ENCODE data around the gene PLEKHA7. TPM values are rescaled to one million over a fixed set of nuclear protein-coding genes. Genes with fewer than 3 reads are reported as not detected.
A peak's percentile ranks its signal among the peaks of the same experiment; 100 is the strongest.

PLEKHA7 gene
- total and polyA plus RNA-seq, 2 of the 8 experiments (the other 6 are each of a cell fraction or from before 2014, with no cell fraction given), result 11.4 to 25.6 TPM

GRCh38 chr11:16774936-16775613 lies 239.1 kb downstream of the PLEKHA7 start:
- Histone ChIP-seq H3K79me1 (ENCODE audit: low read depth, low read length) (no peaks in the 10 kb centered on the region), H3K56ac (replicated peaks; ENCODE audit: insufficient read length, low read depth, low read length) (no peak overlapping the region), H3K23ac (ENCODE audit: insufficient read length) (no peak overlapping the region), H2BK12ac (ENCODE audit: low read depth, low read length) (no peak overlapping the region), H3K4me1 (replicated peaks in 1 of 4; ENCODE audit: control insufficient read depth in 3 of 4, insufficient read depth in 4 of 4, low read length in 3 of 4) (no peaks in the 10 kb centered on the region; a peak in 1 of 7 replicates), H2BK20ac (ENCODE audit: low read length) (no peak overlapping the region), H3K14ac (ENCODE audit: insufficient read length) (no peak overlapping the region), H3K36me3 (ENCODE audit: control insufficient read depth in 2 of 4, insufficient read depth in 4 of 4, low read length in 3 of 4) (peaks cover 0 to 4% (median 0%) of the 10 kb centered on the region in 4 experiments; a peak in 1 of 8 replicates), H2AK5ac (ENCODE audit: low read depth, low read length) (no peak overlapping the region), H3K23me2 (ENCODE audit: low read depth, low read length) (no peaks in the 10 kb centered on the region), H2BK120ac (replicated peaks; ENCODE audit: low read depth, low read length) (no peak overlapping the region), H2BK15ac (ENCODE audit: low read length) (no peak overlapping the region), H3K27me3 (replicated peaks in 1 of 4; ENCODE audit: control insufficient read depth in 3 of 4, extremely low read depth in 1 of 4, insufficient read depth in 3 of 4, low read length in 3 of 4) (no peaks in the 10 kb centered on the region), H3K79me2 (ENCODE audit: control insufficient read depth in 1 of 2, insufficient read depth in 2 of 2, low read length in 2 of 2) (no peaks in the 10 kb centered on the region), H4K91ac (replicated peaks; ENCODE audit: insufficient read length, low read length) (no peak overlapping the region), H4K5ac (ENCODE audit: insufficient read length, low read depth, low read length) (no peak overlapping the region), H3K4ac (replicated peaks; ENCODE audit: insufficient read length, low read depth, low read length) (no peak overlapping the region), H3K9me3 (ENCODE audit: insufficient read depth in 2 of 2, low read depth in 1 of 2, low read length in 1 of 2) (no peaks in the 10 kb centered on the region), H3K18ac (ENCODE audit: extremely low read depth, low read length) (no peak overlapping the region), H3K4me3 (ENCODE audit: extremely low read depth in 1 of 4, insufficient read depth in 2 of 4, low read depth in 3 of 4, low read length in 4 of 4) (no peak overlapping the region), H2BK5ac (ENCODE audit: low read depth, low read length) (no peak overlapping the region), H3K27ac (ENCODE audit: low read depth, low read length) (no peak overlapping the region), H2AFZ (ENCODE audit: low read length) (no peak overlapping the region), H3K9ac (replicated peaks in 1 of 4; ENCODE audit: extremely low read depth in 1 of 4, low read depth in 3 of 4, low read length in 3 of 4) (no peak overlapping the region), H4K8ac (ENCODE audit: extremely low read depth, insufficient read depth, low read length) (no peak overlapping the region), H3K4me2 (ENCODE audit: insufficient read depth in 1 of 2, low read depth in 2 of 2, low read length in 2 of 2) (no peak overlapping the region), H4K20me1 (replicated peaks in 1 of 2; ENCODE audit: control insufficient read depth in 1 of 2, insufficient read depth in 2 of 2, low read length in 2 of 2) (no peaks in the 10 kb centered on the region)
- no peak for FAIRE-seq
- ChIA-PET CTCF (ENCODE audit: partially characterized antibody) (interaction anchor here (0.6 to 1.7 kb wide), 3 partner anchors 11 to 422 kb away, joined by 4 to 17 read pairs (median 5); no protein-coding TSS in a partner anchor), POLR2A (ENCODE audit: partially characterized antibody) (interaction anchor here (0.7 kb wide), 1 partner anchor 13 kb away, joined by 3 read pairs; no protein-coding TSS in a partner anchor)
- WGBS, 2 experiments (ENCODE audit: extremely low coverage in 1 of 2, insufficient coverage in 1 of 2, insufficient read length in 1 of 2, insufficient replicate concordance in 2 of 2, low coverage in 1 of 2, low lambda C conversion rate in 2 of 2, missing lambda C conversion rate in 1 of 2), result 94% methylated on average over 11 of the region's 11 CpGs; no CpG with 5 or more reads in 1 of the 2 experiments
- DNase-seq (ENCODE audit: low read depth in 1 of 2, low spot score in 2 of 2), result no peak
- no peak for TF ChIP-seq RAD21 (IDR thresholded peaks at IDR 0.05 in 1 of 2, conservative IDR thresholded peaks at IDR 0.05 in 1 of 2; ENCODE audit: low read depth in 2 of 2, low read length in 2 of 2)
- 0 out of 2 replicates have a peak, but pooled peaks have one; percentile 47 for TF ChIP-seq YY1 (IDR thresholded peaks at IDR 0.05; ENCODE audit: low read depth, low read length)
